Measurements from ENCODE around the gene ABCD1.

Gene ABCD1

GRCh38 chrX:153717445-153717844 is 7.2 kb upstream of the ABCD1 start:
- no peak for TF ChIP-seq CTCF (IDR thresholded peaks at IDR 0.05; ENCODE audit: extremely low read depth, missing control alignments)
- no peak for DNase-seq (ENCODE audit: low spot score)

- TF ChIP-seq CTCF (IDR thresholded peaks at IDR 0.05; ENCODE audit: extremely low read depth, missing control alignments): no peak
- DNase-seq (ENCODE audit: low spot score): no peak
Observed at GRCh38 chrX:153719238-153719637, 5.4 kb upstream of the ABCD1 start.

GRCh38 chrX:153719701-153720100 is 5.0 kb upstream of the ABCD1 start:
- no peak for DNase-seq (ENCODE audit: low spot score)
- TF ChIP-seq CTCF (IDR thresholded peaks at IDR 0.05; ENCODE audit: extremely low read depth, missing control alignments): no peak

GRCh38 chrX:153722704-153723350 is 1.8 kb upstream of the ABCD1 start:
- TF ChIP-seq CTCF (IDR thresholded peaks at IDR 0.05; ENCODE audit: extremely low read depth, missing control alignments): no peak
- no peak for DNase-seq (ENCODE audit: low spot score)

- peak; percentile 74 for DNase-seq (ENCODE audit: low spot score)
- TF ChIP-seq CTCF (IDR thresholded peaks at IDR 0.05; ENCODE audit: extremely low read depth, missing control alignments): peak; percentile 22
Observed at GRCh38 chrX:153723351-153724251, 1.1 kb upstream of the ABCD1 start.

- peak; percentile 53 for DNase-seq (ENCODE audit: low spot score)
- no peak for TF ChIP-seq CTCF (IDR thresholded peaks at IDR 0.05; ENCODE audit: extremely low read depth, missing control alignments)
Observed at GRCh38 chrX:153725039-153725831, 579 bp downstream of the ABCD1 start.
